GM19467 (cell line): ENCODE data around the gene SLC6A15.

Experiments used
- ATAC-seq: cut with Tn5 transposase; IDR thresholded peaks from one replicate; pipeline ENCODE4 v1.9.1; 2021; ENCODE audit warnings: mild to moderate bottlenecking, moderate library complexity; ENCODE audit not compliant: unreplicated experiment

The SLC6A15 gene

DNA sequence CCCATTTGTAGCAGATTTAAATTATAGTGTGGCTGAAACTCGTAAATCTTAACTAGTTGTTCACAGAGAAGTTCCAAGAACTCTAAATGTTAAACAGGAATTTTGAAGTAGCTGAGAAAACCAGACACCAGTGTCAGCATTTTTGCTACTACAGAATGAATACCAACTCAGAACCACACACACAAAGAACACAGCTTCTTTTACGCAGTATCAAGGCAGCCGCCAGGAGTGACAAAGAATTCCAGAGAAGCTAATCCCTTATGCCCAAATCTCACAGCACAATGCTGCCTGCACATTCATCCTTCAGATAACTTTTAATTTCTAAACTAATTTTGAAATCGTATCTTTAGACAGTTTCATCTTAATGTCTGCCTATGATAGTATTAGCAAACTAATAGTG lies 37.4 kb downstream of the SLC6A15 start:
- ATAC-seq = no peak

DNA sequence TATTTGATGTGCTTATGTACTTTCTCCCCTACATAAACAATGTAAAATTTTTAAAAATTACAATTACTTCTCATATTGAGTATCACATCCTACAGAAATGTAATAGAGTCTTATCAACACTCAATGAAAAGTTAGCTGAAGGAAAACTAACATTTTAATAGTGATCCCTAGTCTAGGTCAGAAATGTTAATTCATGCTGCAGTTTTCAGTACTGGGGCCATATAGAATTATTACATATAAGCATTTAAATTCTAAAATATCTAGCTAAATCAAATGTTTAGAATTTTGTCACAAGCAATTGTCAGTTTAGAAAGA lies 37.8 kb downstream of the SLC6A15 start:
- ATAC-seq = peak; percentile 11

DNA sequence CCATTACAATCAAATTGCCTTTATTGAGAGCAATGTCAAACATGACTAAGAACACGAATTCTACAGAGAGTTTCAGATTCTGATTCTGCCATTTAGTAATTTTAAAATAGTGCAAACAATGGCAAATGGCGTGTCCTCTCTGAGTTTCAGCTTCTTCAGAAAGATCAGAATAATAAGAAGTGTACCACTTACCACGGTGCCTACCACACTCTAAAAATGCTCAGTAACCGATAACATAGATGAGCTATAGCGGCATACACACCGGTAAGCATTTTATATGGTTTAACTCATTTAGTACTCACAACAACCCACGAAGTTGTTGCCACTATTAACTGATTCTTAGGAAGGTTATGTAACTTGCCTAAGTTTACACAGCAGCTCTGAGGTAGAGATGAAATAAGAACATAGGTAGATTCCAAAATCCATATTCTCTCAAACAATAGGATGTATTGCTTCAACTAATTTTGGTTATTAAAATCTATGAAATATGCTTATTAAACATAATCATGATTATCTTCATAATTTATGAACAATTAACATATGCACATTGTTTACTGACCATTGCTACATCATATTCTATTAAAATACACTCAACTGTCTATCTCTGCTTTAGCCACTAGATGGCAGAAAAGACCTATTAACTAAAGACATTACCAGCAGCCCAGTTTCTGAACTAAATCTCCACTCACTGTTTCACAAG lies 38.3 kb downstream of the SLC6A15 start:
- ATAC-seq = peak; percentile 93

DNA sequence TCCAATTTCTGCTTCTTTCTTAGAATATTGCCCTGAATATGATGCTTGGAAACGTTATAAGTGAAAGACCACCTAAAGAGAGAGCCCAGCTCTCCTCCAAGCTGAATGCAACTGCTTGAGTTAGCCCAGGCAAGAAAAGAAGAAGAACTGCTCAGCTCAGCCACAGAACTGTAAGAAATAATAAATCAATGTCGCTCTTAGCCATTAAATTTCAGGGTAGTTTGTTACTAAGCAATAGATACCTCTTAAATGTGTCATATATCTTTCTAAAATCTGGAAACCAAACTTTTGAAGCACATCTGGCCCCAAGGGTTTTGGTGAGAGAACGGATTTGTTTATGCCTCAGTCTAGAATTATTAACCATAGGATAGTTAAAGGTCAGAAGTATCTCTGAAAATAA lies 50.4 kb downstream of the SLC6A15 start:
- no peak for ATAC-seq

DNA sequence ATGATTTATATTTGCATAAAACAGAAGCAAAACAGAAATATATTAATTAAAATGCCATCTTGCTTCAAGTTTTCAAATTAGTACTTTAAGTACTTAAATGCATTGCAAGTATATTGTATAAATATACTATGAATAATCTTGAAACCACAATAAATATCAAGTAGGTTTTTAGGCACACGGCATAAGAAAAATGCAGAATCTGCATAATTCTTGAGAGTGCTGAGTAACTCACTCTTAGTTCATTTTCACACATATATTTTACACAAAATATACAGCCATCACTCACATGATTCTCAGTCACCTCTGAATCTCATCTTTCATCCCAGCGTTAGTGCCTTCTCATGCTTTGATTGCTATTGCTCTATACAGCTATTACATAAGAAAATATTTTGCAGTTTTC lies 51.9 kb downstream of the SLC6A15 start:
- no peak for ATAC-seq

GRCh38 chr12:84858796-84859195 lies 53.8 kb downstream of the SLC6A15 start:
- ATAC-seq = no peak

- no peak for ATAC-seq
These were observed 54.9 kb downstream of the SLC6A15 start for GRCh38 chr12:84857525-84858208.

- ATAC-seq = no peak
These were observed 56.3 kb downstream of the SLC6A15 start for GRCh38 chr12:84856156-84856900.

- ATAC-seq = no peak
These were observed 68.9 kb downstream of the SLC6A15 start for GRCh38 chr12:84843593-84844144.

- ATAC-seq = no peak
These were observed 70.1 kb downstream of the SLC6A15 start for GRCh38 chr12:84842406-84843013.

DNA sequence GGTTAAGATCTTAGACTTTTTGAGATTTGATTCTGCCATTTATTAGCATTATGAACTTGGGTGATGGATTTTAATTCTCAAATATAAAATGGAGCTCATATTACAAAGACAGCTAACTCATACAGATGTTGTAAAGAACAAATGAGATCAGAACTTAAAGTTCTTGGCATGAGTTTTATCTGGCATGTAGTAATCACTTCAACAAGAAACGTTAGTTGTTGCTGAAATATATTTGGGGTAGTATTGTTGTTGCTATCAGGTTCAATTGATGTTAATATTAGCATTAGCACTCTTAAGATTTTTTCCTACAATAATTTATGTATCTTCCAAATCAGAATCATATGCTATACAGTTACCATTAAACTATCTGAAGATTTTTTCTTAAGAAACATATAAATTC lies 71.0 kb downstream of the SLC6A15 start:
- no peak for ATAC-seq

GRCh38 chr12:84840356-84840755 lies 72.2 kb downstream of the SLC6A15 start:
- no peak for ATAC-seq

DNA sequence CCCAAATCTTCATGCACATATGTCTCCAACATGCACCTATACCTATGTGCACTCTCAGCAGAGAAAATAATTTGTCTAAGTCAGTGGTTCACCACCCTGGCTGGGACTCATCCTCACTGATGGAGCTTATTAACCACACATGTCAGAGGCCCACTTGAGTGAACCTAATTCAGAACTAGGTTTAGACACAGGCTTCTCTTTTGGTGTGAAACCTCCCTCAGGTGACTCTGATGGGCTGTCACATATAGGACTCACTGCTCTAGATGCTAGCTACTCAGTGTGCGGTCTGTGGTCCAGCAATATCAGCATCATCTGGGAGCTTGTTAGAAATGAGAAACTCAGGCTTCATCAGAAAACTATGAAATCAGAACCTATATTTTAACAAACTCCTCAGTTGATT lies 85.7 kb downstream of the SLC6A15 start:
- ATAC-seq = no peak

DNA sequence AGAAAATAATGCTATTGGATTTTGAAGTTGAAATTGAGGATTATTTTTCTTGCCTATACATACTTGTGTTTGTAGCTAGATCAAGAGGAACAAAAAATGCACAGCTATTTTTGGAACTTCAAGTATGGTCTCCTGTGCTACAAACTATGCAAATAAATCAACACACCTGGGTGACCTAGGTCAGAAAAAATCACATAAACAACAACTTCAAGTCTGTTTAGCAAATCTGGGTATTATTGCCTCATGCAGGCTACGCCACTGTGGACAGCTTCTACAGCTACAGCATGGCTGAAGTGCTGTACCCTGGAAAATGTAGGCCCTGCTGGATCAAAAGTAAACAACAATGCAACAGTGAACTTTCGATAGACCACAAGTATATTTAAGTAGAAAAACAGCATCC lies 87.5 kb downstream of the SLC6A15 start:
- ATAC-seq = no peak

- ATAC-seq = no peak
These were observed 90.1 kb downstream of the SLC6A15 start for GRCh38 chr12:84822525-84822924.

GRCh38 chr12:84816916-84817695 lies 95.5 kb downstream of the SLC6A15 start:
- no peak for ATAC-seq

- ATAC-seq = no peak
These were observed 97.8 kb downstream of the SLC6A15 start for GRCh38 chr12:84814664-84815245.

DNA sequence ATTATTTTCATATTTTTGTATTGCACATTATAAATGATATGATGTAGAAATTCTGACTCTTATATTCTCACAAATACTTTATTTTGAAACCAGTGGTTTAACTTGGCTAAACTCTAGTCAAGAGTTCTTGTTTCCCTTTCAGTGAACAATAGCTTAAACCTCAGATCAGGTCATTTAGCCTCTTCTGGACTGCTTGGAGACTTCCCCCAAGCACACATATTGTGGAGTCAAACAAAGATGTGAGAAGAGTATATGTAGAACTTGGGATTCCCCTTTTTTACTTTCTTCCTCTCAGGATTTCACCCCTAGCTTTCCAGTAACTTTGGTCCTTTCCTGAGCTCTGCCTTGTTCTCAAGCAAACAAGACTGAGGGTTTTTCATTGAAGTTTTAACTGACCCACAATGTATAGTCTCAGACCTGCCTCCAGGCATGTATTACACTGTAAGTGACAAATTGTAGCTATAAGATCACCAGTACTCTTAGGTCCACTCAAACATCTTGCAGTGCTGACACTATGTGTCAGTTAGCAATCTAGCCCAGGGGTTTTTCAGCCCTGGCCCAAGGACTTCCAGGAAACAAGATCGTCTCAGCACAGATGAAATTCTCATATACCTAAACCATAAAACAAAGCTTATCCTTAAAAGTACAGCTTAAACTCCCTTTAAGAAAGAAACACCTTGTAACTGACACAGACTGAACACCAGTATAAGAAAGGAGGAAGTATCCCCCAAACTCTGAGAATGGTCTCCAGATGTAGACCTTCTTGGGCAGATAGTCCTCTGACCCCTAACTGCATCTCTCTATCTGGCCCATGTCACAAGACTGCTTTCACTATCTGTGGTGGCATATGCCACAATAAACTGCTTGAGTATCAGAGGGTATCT lies 98.6 kb downstream of the SLC6A15 start:
- ATAC-seq = no peak

- ATAC-seq = no peak
These were observed 101.3 kb downstream of the SLC6A15 start for GRCh38 chr12:84811291-84811690.
